ENCODE results near the gene BMP5. TPM values are rescaled to one million over a fixed set of nuclear protein-coding genes. Genes with fewer than 3 reads are reported as not detected.

The BMP5 gene
- total RNA-seq, 1 experiment from 2014 or later = not detected

- no peak for DNase-seq (ENCODE audit: low read depth)
- in situ Hi-C loops (cut with HindIII; ENCODE audit: low pct_unique_long_range_greater_than_20kb, low sequenced_read_pairs) = no loop called here
Observed at GRCh38 chr6:55773620-55774216, 101.7 kb downstream of the BMP5 start.

DNA sequence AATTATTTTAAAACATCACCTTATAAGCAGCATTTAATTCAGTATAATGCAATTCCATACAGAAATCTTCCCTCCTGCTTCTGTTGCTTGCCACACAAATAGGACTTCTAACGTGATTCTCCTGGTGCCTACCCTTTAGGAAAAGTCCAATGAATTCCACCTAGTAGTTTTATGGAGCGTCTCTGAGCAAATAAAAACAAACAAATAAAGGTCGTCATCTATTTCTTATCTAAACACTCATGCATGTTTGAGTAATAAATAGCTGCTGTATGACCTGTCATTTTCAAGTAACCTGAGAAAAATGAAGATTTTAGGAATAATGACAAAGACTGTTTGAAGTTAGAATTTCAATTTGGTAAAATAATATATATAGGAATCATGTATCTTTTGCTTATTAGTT is 102.7 kb downstream of the BMP5 start:
- in situ Hi-C loops (cut with HindIII; ENCODE audit: low pct_unique_long_range_greater_than_20kb, low sequenced_read_pairs) = no loop called here
- no peak for DNase-seq (ENCODE audit: low read depth)

DNA sequence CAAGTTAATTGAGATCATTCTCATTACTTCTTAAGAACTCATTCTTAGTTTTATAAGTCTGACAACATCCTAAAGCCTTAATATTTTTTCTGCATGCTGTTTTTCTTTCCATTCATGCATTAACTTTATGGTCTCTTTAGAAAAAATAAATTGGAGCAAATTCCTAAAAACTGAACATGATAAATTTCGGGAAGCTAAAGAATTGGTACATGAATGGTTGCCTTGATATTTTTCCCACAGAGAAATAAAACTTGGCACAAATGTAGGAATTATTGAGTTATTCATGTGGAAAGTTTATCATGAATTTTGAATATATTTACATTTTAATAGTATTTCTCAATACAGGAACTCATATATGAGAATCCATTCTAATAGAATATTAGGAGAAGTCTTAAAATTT is 115.9 kb downstream of the BMP5 start:
- DNase-seq (ENCODE audit: low read depth) = no peak
- in situ Hi-C loops (cut with HindIII; ENCODE audit: low pct_unique_long_range_greater_than_20kb, low sequenced_read_pairs) = no loop called here

GRCh38 chr6:55758156-55758937 is 117.0 kb downstream of the BMP5 start:
- peak; percentile 50 for DNase-seq (ENCODE audit: low read depth)
- in situ Hi-C loops (cut with HindIII; ENCODE audit: low pct_unique_long_range_greater_than_20kb, low sequenced_read_pairs) = no loop called here

GRCh38 chr6:55756531-55757031 is 118.8 kb downstream of the BMP5 start:
- in situ Hi-C loops (cut with HindIII; ENCODE audit: low pct_unique_long_range_greater_than_20kb, low sequenced_read_pairs) = no loop called here
- DNase-seq (ENCODE audit: low read depth) = no peak

DNA sequence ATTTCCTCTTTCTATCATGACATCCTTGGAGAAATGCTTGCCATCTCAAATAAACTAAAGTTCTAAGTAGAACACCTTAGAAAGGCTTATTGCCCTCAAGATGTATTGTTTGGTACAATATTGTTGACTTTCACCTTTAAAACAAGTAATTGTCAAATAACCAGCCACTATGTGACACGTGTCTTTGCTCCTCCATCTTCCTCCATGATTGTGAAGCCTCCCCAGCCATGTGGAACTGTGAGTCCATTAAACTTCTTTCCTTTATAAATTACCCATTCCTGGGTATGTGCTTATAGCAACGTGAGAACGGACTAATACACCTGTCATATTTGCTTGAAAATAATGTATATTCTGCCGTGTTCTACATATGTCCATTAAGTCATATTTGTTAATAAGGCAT is 126.5 kb downstream of the BMP5 start:
- no peak for DNase-seq (ENCODE audit: low read depth)
- in situ Hi-C loops (cut with HindIII; ENCODE audit: low pct_unique_long_range_greater_than_20kb, low sequenced_read_pairs) = no loop called here

DNA sequence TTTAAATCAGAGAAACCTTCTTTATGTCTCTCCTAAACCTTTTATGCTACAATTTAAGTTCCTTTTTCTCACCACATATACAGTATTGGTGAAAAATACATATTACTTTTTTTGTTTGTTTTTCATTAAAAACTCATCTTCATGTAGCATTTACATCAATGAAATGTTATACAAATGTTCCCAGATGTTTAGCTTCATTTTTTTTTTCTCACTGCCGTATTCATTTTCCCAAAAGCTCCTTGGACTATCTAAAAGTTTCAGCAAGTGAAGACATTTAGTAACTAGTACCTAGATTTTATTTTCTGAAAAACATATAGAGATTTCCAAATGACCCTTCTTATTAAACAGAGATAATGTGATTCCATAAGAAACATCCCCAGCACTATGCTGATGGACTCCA is 128.9 kb downstream of the BMP5 start:
- no peak for DNase-seq (ENCODE audit: low read depth)
- in situ Hi-C loops (cut with HindIII; ENCODE audit: low pct_unique_long_range_greater_than_20kb, low sequenced_read_pairs) = no loop called here

- in situ Hi-C loops (cut with HindIII; ENCODE audit: low pct_unique_long_range_greater_than_20kb, low sequenced_read_pairs) = no loop called here
- DNase-seq (ENCODE audit: low read depth) = no peak
Observed at GRCh38 chr6:55734256-55734655, 141.1 kb downstream of the BMP5 start.

GRCh38 chr6:55729665-55730064 is 145.7 kb downstream of the BMP5 start:
- in situ Hi-C loops (cut with HindIII; ENCODE audit: low pct_unique_long_range_greater_than_20kb, low sequenced_read_pairs) = no loop called here
- DNase-seq (ENCODE audit: low read depth) = no peak

DNA sequence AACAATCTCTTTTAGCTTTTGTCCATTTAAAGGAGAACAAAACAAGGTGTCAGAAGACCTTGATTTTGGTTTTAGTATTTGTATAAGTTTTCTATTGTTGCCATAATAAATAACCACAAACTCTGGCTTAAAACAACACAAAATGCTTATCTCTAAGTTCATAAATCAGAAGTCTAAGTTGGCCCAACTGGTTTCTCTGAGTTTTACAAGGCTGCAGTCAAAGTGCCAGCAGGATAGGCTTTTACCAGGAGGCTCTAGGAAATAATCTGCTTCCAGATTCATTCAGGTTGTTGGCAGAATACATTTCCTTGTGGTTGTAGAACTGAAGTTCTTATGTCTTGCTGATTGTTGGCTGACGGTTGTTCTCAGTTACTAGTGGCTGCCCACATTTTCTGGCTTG is 149.2 kb downstream of the BMP5 start:
- no peak for DNase-seq (ENCODE audit: low read depth)

GRCh38 chr6:55714831-55715230 is 160.6 kb downstream of the BMP5 start:
- in situ Hi-C loops (cut with HindIII; ENCODE audit: low pct_unique_long_range_greater_than_20kb, low sequenced_read_pairs) = no loop called here
- DNase-seq (ENCODE audit: low read depth) = no peak

More for the DNA sequence above, 149.2 kb downstream of the BMP5 start:
- in situ Hi-C loops (cut with HindIII; ENCODE audit: low pct_unique_long_range_greater_than_20kb, low sequenced_read_pairs) = no loop called here

DNA sequence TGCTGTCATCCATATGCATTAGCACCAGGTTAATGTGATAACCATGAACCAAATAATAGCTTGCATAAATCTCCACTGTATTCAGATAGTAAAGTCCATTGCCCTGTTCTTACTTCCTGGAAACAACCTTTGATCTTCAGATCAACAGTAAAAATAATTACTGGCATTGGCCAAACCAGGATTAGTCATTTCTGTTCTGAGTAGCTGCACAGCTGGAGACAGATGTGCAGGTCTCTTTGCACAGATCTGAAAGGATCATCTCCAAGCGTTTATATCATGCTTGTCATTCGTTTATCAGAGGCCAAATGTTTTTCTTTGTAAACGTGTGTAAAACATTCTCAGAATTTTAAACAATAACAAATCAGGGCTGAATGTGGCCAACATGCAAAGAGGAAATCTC is 162.0 kb downstream of the BMP5 start:
- in situ Hi-C loops (cut with HindIII; ENCODE audit: low pct_unique_long_range_greater_than_20kb, low sequenced_read_pairs) = no loop called here
- DNase-seq (ENCODE audit: low read depth) = no peak

DNA sequence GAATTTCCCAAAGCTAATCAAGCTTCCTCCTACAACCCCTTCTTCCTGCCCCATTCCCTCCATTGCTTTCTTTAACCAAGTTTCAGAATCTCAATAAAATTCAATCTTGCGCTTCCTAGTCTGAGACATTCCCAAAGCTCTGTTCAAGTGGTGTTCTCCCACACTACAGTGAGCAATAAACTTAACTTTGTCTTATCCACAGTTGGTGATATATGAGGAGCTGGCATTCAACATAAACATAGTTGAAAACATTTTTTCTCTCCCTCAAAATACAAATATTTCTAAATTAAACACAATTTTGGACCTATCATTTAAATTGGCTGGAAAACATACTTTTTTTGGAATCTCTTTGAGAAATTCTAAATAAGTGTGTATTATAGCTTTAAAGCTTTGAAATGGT is 166.7 kb downstream of the BMP5 start:
- in situ Hi-C loops (cut with HindIII; ENCODE audit: low pct_unique_long_range_greater_than_20kb, low sequenced_read_pairs) = no loop called here
- DNase-seq (ENCODE audit: low read depth) = no peak

- DNase-seq (ENCODE audit: low read depth) = no peak
- in situ Hi-C loops (cut with HindIII; ENCODE audit: low pct_unique_long_range_greater_than_20kb, low sequenced_read_pairs) = no loop called here
Observed at GRCh38 chr6:55705451-55706440, 169.6 kb downstream of the BMP5 start.

DNA sequence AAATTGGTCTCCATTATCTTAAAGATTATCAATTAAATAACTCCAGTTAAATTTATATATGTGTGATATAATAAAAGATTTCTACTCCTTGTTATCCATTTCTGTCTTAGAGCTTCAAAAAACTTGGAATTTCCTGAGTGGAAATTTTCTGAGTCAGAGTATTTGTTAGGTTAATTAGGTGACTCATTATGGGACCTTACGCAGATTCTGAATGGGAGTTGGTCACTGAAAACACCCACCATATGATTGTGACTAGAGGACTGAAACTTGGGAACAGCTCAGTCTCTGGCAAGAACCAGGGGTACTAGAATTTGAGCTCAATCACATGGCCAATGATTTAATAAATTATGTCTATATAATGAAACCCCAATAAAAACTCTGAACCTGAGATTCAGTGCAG is 171.0 kb downstream of the BMP5 start:
- in situ Hi-C loops (cut with HindIII; ENCODE audit: low pct_unique_long_range_greater_than_20kb, low sequenced_read_pairs) = no loop called here
- DNase-seq (ENCODE audit: low read depth) = no peak
